Measurements from ENCODE around the gene FAM117B.

GRCh38 chr2:202682274-202682673 is 47.5 kb downstream of the FAM117B start:
- no peak for TF ChIP-seq POLR2A (IDR thresholded peaks at IDR 0.05)
- no peak for TF ChIP-seq CTCF (IDR thresholded peaks at IDR 0.05)

Measured in tibial nerve (tissue), 3 donors.